ENCODE data around the gene CNTN4.
A peak's percentile ranks its signal among the peaks of the same experiment; 100 is the strongest.

The CNTN4 gene

DNA sequence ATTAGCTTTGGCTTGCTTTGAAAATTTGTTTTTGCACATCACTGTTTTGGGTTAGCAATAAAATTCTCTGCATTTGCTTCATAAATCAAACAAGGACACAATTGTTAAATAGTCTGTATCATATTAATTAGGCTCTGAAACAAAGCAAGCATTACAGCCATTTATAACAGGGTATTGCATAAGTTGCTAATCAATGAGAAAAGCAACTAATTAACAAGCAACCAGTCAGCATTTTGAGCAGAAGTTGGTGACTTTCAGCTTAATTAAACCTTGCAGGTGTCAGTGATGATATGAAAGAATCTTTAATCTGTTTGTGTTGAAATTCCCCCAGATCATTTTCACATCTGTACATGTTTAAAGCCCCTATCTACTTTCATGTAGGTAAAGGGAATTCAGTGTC is 516.4 kb downstream of the CNTN4 start:
- DNase-seq = no peak

DNA sequence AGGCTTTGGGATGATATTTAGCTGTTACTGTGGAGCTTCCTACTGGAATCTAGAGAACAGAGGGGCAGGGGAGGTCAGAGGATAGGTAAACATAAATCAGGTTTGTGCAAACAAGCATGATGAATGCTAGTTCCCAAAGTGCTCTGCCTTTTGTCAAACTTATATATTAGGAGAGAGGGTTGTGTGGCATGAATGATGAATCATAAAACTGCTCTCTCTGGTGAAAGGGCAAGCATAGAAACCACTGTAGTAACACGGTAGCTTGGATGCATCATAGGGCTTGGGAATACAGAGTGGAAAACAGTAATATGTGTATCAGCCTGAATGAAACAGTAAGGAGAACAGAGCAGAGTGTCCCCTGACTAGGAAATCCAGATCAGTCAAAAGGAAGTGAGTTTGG is 524.8 kb downstream of the CNTN4 start:
- no peak for DNase-seq

DNA sequence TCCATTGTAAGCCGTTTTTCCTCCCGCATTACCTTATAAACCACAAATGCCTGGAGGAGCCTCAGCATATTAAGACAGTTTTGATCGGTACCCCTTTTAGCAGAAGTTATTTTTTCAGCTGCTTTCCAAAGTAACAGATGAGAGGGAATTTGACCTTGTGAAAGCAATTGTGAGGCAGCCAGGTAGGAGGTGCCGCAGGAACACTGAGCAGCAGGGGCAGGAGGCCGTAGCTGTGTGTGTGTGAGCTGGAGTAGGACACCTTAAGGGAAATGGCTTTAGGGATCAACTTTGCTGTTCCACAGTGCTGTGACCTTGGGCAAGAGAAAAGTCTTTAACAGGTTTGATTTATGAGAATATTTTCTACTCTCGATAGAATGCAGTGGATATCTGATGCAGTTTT is 529.5 kb downstream of the CNTN4 start:
- DNase-seq = no peak

DNA sequence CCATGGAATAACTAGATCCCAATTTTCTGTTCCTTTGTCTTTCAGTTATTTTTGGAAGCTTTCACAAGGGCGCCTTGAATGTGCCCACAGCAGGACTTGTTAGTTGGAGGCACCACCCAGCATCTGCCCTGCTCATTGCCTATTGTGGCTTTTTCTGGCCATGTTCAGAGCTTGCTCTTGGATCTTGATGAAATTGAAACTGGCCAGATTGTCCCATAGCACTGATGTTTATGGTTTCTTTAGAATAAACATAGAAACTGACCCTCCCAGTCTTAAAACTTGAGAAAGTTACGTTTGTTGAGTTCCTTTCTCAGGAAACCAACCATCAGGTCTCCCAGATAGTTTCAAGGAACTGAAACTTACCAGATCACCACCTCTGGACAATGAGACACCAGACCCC is 536.8 kb downstream of the CNTN4 start:
- DNase-seq = no peak

DNA sequence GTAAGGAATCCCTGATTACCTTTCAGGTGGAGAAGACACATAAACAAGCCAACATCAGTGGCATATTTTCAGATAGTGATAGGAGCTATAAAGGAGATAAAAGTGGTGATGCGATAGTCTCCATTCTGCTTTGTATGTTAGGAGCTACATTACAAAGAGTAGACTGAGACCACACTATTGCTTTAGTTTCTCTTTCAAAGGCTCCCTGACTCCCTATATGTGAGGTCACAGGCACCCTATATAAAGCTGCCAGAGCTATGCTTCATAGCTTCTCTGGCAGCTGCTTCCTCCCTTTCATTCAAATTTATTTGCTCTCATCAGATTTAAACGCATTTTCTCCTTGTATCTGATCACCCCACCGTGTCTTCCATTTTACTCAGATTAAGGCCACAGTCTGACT is 544.9 kb downstream of the CNTN4 start:
- no peak for DNase-seq

DNA sequence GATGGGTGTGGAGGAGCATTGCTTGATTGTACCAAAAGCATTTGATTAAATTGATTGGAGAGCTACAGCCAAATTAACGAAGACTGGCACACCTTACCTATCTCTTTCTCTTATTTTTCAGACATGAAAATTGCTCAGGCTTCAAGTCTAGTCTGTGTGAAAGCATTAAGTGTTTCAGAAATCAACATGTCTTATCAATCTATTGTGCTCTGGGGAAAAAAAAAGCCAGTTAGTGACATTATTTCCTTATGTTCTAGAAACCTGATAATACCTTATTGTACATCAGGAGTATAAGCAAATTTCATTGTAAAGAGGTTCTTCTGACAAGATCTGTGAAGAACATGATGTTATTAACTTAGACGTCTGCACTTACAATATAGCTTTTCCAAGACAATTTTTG is 546.3 kb downstream of the CNTN4 start:
- DNase-seq = no peak

DNA sequence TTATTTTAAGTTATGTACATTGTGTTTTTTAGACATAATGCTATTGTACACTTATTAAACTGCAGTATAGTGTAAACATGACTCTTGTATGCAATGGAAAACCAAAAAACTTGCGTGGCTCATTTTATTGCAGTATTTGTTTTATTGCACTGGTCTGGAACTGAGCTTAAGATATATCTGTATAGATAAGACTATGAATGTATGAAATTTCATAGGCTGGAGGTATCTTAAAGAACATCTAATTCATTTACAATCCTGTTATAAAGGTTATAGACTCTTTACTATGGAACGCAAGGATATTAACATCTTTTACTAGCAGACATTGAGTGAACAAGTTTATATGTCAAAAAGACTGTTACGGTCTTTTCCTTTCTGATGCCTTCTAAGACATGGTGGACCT is 552.1 kb downstream of the CNTN4 start:
- no peak for DNase-seq

DNA sequence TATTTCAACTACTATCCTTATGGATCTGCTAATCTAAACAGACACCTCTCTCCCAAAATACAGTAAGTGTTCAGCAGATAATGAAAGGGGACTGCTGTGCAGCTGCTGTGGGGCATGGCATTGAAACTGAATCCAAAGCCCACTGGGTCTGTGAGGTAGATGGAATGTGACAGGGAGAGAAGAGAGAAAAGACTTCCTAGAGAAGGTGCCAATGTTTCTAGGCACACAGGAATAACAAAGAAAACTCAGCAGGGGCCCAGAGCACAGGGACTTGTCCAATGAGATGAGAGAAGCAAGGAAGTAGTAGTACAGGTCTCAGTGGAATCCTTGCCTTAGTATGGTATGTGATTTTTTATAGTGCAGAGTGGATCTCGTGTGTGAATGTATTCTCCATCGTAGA is 553.7 kb downstream of the CNTN4 start:
- DNase-seq = no peak

DNA sequence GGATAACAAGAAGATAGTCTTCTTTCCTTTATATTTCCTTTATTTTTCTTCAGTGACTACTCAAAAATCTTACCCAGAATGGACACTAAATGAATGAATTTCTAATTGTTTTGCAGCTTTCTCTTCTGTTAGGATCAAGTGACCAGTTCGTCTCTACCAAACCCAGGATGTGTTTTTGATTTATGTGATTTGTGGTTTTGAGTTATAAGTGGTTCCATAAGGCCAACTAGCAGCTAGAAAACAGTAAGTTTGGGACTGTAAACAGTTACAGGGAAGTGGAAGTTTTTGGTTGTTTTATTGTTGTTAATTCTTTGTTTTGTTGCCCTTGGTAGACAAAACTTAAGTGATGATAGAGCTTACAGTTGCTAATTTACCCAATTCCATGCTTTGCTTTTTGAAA is 555.0 kb downstream of the CNTN4 start:
- no peak for DNase-seq

DNA sequence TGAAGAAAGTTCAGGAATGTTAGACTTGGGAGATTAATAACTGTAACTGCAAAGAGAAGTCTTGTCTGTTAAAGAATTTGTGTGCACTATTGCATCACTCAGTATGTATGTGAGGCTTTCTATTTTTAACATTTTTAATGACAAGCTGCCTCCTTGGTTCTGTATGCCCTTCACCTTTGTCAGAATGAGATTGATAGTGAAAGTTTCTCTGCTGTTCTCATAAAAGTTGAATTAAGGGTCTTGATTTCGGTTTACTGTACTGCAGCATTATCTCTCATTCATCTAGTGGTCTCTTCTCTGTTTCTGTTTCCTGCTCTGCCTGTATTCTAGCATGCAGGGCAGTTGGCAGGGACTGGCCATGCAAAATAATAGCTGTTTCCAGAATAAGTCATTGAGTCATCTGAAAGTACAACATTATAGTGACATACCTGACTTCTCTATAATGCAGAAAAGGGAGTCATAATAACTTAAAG is 556.6 kb downstream of the CNTN4 start:
- no peak for DNase-seq

DNA sequence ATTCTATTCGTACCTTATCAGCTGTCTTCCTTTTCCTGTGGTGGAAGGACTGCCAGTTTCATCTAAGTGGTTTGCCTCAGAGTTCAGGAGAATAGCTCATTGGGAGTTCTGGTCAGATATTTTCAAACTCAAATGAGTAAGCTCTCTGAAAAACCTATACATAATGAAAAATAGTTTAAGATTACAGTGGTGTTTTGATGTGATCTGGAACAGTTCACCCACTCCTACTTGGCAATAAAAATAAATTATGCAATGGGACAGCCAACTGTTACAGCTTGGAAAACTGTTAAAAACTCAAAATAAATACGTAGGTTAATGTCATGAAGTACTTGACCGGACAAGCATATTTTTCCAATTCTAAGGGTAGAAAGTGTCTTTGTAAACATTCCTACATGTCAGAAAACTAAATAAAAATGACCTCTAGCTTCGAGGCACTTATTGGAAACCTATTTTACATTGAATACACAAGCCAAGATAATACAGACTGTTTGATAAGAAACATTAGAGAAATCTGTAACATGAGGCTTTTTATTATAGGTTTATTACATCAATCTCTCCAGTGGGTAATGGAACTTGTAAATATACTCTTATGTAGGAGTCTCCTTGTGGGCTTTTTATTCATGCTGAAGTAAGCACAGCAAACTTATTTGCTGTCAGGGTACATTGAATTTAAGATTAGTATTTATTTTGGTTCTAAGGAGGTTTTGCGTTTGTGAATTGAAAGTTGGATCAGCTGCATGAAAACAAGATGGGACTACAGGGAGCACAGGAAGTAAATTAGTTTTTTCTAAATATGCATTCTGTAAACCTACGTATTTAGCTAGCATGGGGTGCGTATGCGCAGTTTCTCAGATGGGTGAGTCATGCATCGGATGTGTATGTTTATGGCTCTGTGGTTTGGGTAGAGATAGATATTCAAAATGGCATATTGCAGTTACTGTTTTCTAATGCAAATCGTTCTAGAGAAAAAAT is 558.4 kb downstream of the CNTN4 start:
- DNase-seq = no peak

DNA sequence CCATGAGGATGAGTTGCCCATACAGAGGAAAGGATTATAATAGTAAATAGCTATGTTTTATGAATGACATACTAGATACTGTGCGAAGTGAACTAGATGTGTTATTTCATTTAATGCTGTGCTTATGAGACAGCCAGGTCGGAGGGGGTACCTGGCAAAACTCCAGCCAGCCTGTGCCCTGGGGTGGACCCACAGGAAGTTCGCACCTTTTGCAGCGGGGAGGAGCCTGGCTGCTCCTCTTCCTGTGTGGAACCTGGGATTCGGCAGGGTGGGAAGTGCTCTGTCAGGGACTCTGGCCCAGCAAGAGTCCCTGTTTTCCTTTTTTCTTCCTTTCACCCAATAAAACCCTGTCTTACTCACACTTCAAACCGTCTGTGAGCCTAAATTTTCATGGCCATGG is 559.3 kb downstream of the CNTN4 start:
- no peak for DNase-seq

DNA sequence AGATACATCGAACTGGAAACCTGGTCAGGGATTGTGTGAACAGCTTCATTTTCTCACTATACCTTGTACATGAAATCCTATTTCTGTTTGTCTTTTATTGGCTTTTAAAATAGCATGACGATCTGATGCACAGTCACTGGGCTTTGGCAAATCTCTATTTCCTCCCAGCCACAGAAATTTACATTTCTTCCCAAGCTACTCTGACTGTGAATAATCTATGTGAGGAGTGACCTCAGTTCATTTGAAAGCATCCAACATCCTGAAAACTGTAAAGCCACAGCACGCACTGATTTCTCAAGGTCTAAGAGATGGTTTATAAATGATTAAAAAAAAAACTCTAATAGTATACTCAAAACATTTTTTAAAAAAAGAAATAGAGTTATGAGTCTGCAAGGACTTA is 561.2 kb downstream of the CNTN4 start:
- no peak for DNase-seq

DNA sequence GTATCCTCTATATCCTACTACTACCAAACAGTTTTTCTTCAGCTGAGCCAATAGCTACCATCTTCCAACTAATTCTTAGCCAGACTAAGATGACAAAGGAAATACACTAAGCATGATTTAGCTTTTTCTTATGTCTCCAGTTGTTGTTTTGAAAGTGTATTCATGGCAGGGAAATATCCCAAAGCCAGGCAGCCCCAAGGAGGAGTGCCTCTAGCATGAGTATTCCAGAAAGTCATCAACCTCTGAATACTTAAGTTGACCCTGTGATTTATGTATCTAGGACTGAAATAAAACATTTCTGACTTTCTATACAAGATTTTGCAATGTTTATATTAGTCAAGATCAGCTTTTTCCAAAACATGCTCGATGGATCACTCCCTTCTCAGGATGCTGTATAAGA is 562.4 kb downstream of the CNTN4 start:
- no peak for DNase-seq

DNA sequence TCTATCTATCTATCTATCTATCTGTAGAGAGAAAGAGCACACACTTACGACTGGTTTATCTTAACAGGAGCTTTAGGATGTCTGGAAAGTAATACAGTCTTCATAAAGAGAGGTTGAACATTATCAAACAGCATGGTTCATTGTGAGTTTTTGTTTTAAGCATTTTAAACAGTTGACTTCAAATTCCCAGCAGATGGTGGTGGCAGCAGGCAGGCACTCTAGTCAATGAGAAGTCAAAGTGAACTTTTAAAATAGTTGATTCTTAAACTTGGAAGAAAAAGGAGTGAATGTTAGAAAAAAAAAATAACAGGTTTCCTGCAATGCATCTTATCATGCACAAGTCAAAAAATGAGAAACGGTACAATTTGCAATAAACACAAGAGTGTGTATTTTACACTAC is 578.8 kb downstream of the CNTN4 start:
- DNase-seq = no peak

DNA sequence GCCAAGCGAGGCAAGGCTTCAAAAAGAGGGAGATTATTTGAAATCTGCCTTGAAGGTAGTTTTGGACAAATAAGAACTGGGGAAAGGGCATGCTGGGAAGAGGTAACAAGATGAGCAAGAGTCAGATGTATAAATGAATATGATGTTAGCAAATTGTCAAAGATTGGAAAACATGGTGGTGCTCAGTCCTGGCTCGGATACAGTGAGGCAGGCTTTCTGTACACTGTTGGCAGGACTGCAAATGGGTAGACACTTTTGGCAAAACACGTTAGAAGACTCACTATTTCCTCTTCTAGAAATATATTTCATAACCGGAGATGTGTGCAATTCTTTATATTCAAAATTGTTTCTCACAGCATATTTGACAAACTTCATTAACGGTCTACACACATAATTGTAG is 581.6 kb downstream of the CNTN4 start:
- no peak for DNase-seq

DNA sequence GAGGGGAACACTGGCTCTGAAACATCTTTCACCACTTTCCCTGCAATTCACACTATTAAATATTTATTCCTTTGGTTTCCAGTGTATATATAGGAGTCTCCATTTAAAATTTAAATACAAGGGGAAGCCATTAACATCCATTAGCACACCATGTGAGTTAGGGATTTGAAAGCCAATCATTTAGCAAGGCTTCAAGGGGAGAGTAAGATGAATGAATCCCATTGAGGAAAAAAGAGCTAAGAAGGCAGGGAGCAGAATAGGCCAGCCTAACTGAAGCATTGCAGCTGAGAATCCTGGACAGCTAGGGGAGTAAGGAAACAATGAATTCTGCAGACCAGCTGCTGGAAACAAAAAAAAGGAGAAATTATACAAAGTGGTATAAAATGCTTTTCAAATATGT is 585.4 kb downstream of the CNTN4 start:
- DNase-seq = no peak

DNA sequence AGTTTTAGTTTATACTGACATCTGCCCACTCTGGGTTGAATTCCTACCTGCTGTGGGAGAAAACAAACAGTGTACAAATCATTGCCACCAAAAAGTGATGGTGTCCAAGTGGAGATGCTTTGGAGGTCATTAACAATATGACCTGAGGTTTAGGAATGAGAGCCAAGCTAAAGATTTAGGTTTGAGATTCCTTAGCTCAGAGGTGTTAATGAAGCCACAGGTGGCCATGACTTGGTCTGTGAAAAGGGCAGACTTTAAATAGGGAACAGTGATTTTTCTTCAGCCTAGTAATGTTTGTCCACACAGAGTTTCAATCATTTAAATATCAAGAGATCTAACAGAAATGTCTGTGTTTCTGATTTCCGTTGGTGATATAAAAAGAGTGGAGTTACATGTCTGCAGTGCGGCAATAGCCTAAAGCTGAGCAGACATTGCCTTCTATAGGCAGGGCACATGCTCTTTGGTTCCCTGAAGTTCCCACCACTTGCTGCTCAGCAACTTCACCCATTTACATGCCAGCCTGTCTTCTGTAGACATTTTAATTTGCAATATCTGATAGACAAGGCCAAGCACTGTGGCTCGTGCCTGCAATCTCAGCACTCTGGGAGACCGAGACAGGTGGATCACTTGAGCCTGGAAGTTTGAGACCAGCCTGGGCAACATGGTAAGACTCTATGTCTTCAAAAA is 588.3 kb downstream of the CNTN4 start:
- DNase-seq = no peak

DNA sequence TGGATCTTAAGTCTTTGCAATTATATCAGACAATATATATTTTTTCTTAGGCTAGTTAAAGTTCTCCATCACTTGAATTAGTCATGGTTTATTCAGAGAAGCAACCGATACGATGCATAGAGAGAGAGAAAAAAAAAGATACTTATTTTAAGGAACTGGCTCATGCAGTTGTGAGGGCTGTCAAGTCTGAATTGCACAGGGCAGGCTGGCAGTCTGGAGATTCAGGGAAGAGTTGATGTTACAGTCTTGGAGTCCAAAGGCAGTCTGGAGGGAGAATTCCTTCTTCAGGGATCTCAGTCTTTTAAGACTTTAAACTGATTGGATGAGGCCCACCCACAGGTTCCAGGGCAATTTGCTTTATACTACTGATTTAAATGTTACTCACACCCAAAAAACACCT is 598.9 kb downstream of the CNTN4 start:
- DNase-seq = no peak

DNA sequence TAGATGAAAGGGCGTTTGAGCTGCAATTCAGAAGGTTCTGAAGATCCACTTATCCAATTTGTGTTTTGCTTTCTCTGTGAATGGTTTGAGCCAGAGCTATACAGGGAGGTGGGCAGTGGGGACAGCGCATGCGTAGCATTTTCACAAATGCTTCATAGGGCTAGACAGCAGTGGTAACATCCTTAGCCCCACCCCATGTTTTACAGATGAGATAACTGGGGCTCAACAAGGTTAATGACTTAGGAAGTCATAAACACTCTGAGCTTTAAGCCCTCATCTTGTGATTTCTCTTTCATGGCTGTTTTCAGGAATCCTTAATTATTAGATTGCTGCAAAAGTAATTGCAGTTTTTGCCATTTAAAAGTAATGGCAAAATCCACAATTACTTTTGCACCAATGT is 602.8 kb downstream of the CNTN4 start:
- DNase-seq = no peak

DNA sequence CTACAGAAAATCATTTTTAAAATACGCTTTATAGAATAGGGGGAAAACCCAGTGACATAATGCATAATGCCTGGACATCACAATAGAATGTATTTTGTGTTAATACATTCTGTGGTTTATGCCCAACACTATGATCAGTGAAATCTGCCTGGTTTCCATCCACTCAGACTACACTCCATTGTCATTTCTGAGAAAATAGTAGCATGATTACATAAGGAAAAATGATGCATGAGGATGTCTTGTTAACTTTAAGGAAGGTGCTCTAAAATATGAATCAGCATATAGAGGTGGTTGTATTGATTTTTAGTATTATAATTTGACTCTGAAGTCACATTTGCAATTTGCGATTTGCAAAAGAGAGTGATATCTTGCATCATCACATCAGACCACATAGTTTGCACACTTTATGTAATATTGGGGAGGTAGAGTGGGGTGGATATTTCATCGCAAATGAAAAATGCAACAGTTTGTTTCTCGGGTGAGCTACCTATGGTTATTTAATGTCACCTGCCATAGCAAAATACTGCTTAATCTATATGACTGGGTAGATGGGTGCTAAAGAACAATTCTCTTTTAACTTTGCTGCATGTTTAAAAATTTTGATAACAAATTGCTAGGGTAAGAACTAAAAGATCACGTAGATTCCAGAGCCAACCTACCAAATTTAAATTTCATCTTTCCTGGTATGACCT is 607.6 kb downstream of the CNTN4 start:
- DNase-seq = no peak

DNA sequence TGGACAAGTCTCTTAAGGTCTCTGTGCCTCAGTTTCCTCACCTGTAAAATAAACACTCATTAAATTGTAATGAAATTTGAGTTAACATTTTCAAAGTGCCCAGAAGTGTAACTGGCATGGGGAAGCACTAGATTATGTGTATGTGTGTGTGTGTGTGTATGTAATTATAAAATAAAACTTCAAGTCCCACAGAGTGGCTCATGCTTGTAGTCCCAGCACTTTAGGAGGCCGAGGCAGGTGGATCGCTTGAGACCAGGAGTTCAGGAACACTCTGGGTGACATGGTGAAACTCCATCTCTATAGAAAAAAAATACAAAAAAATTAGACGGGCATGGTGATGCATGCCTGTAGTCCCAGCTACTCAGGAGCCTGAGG is 608.2 kb downstream of the CNTN4 start:
- DNase-seq = no peak

DNA sequence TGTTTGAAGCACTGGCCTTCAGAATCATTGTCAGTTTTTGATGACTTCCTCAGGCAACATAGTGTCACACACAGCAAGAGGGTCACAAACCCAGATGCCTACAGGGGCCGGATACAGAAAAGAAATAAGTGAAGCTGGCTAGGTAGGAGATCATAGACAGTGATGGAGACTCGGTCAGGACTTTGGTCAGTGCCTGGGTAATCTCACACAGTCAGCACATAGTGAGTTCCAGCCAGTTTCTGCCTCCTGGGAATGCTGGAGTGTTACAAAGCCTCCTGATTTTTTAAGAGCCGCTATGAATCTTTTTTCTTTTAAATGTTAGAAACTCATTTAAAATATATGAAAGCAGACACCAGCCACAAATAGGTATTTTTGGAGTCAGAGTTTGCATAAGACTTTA is 612.4 kb downstream of the CNTN4 start:
- DNase-seq = no peak

DNA sequence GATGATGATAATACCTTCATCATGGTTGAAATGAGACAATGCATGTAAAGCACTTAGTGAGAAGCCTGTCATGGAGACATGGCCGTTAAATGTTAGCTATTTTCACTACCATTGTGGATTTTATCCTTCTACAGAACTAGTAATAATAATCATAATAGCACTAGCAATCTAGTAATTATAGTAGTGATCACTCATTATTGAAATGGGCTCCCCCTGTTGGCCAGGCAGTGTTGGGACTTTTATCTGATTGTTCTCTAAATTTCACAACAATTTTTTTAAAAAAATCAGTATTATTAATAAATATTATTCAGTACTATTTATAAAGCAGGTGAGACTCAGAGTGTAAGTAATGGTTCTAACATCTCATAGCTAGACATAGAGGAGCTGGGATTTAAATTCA is 615.3 kb downstream of the CNTN4 start:
- peak; percentile 7 for DNase-seq

Data from activated CD4-positive, alpha-beta T cell treated with anti-CD3 and anti-CD28 coated beads for 48 hours (primary cell).